Erythroblast (primary cell): Measurements from ENCODE around the gene CCDC91.

Source experiments
- GATA1 ChIP-seq: IDR thresholded peaks from 2 replicates; pipeline ENCODE4 v1.6.1; 2011; ENCODE audit warnings: low read depth, mild to moderate bottlenecking, control low read depth, low read length, moderate library complexity
- POLR2A ChIP-seq: IDR thresholded peaks from 2 replicates; pipeline ENCODE4 v1.6.1; 2011; ENCODE audit warnings: mild to moderate bottlenecking, low read length

- TF ChIP-seq POLR2A: no peak
- no peak for TF ChIP-seq GATA1
Observed at GRCh38 chr12:28390206-28390605, 199.9 kb downstream of the CCDC91 start.
